OCI-LY1 (cell line): ENCODE results near the gene TAS2R13.

Experiments used
- H2AFZ ChIP-seq: fragments of 200-600 bp; sonication (generic), shearing (Covaris generic); 2 replicates; pipeline ENCODE4 v1.6.0; 2014; ENCODE audit warnings: antibody characterized with exemption, mild to moderate bottlenecking, low read length
- H3F3A ChIP-seq: fragments of 200-600 bp; sonication (generic), shearing (Covaris generic); 2 replicates; pipeline ENCODE4 v1.6.0; 2014; ENCODE audit warnings: mild to moderate bottlenecking, antibody characterized with exemption, low read length, moderate library complexity; ENCODE audit not compliant: insufficient read depth
- H3K27ac ChIP-seq: fragments of 200-600 bp; sonication (generic); 2 replicates; pipeline ENCODE4 v1.5.1; 2014; ENCODE audit warnings: low read length, mixed run types, mild to moderate bottlenecking, low read depth; ENCODE audit not compliant: poor library complexity, severe bottlenecking
- H3K27me3 ChIP-seq: fragments of 200-600 bp; sonication (generic); 2 replicates; pipeline ENCODE4 v1.6.0; 2014; ENCODE audit warnings: antibody characterized with exemption, mild to moderate bottlenecking, low read length, moderate library complexity; ENCODE audit not compliant: insufficient read depth
- H3K36me3 ChIP-seq: fragments of 200-600 bp; sonication (generic); 2 replicates; pipeline ENCODE4 v1.6.1; 2014; ENCODE audit warnings: mild to moderate bottlenecking, antibody characterized with exemption, low read length, moderate library complexity, mixed read lengths; ENCODE audit not compliant: insufficient read depth
- H3K4me1 ChIP-seq: fragments of 200-600 bp; sonication (generic); 2 replicates; pipeline ENCODE4 v1.5.1; 2014; ENCODE audit warnings: mild to moderate bottlenecking, low read length, moderate library complexity; ENCODE audit not compliant: insufficient read depth, severe bottlenecking
- H3K4me2 ChIP-seq: fragments of 200-600 bp; sonication (generic), shearing (Covaris generic); 2 replicates; pipeline ENCODE4 v1.6.1; 2014; ENCODE audit warnings: low read length
- H3K4me3 ChIP-seq: fragments of 200-600 bp; sonication (generic); 2 replicates; pipeline ENCODE4 v1.5.1; 2014; ENCODE audit warnings: low read length, low read depth, mild to moderate bottlenecking, mixed read lengths; ENCODE audit not compliant: poor library complexity, severe bottlenecking
- H3K79me2 ChIP-seq: fragments of 200-600 bp; shearing (Covaris generic); 2 replicates; pipeline ENCODE4 v1.6.1; 2016; ENCODE audit warnings: mixed run types, low read length, mixed read lengths; ENCODE audit not compliant: insufficient read depth
- H3K9ac ChIP-seq: fragments of 200-600 bp; sonication (generic), shearing (Covaris generic); 2 replicates; pipeline ENCODE4 v1.6.1; 2014; ENCODE audit warnings: mild to moderate bottlenecking, low read length, mixed read lengths
- H3K9me2 ChIP-seq: fragments of 200-600 bp; sonication (generic), shearing (Covaris generic); 2 replicates; pipeline ENCODE4 v1.6.1; 2014; ENCODE audit warnings: low read depth, mild to moderate bottlenecking, low read length, mixed read lengths
- H3K9me3 ChIP-seq: fragments of 200-600 bp; shearing (Covaris generic); 2 replicates; pipeline ENCODE4 v1.6.1; 2014; ENCODE audit warnings: low read length, mixed read lengths
- H4K20me1 ChIP-seq: fragments of 200-600 bp; sonication (generic), shearing (Covaris generic); 2 replicates; pipeline ENCODE4 v1.6.0; 2016; ENCODE audit warnings: mild to moderate bottlenecking, low read length; ENCODE audit not compliant: insufficient read depth
- EZH2 ChIP-seq: fragments of 200-600 bp; sonication (generic), shearing (Covaris generic); IDR thresholded peaks from 2 replicates; pipeline ENCODE4 v1.8.0; 2017; ENCODE audit warnings: borderline replicate concordance, mixed run types, mild to moderate bottlenecking, antibody characterized with exemption, low read length, moderate library complexity, mixed read lengths
- TF ChIP-seq, protein P1 (sequence below): fragments of 200-600 bp; sonication (generic), shearing (Covaris generic); IDR thresholded peaks from 2 replicates; pipeline ENCODE4 v1.5.1; 2017; ENCODE audit warnings: mild to moderate bottlenecking, antibody characterized with exemption, low read length, moderate library complexity, mixed read lengths

TAS2R13 gene

GRCh38 chr12:10896854-10897253, 12.5 kb downstream of the TAS2R13 start:
- Histone ChIP-seq H3F3A (no peaks in the 10 kb centered on the region), H3K9me2 (no peaks in the 10 kb centered on the region), H2AFZ (no peak overlapping the region), H3K4me1 (no peaks in the 10 kb centered on the region), H4K20me1 (no peaks in the 10 kb centered on the region), H3K4me2 (no peak overlapping the region), H3K27me3 (no peaks in the 10 kb centered on the region), H3K9ac (no peak overlapping the region), H3K79me2 (no peaks in the 10 kb centered on the region), H3K4me3 (no peak overlapping the region), H3K9me3 (no peaks in the 10 kb centered on the region), H3K27ac (no peak overlapping the region), H3K36me3 (no peaks in the 10 kb centered on the region)
- TF ChIP-seq, protein P1, sequence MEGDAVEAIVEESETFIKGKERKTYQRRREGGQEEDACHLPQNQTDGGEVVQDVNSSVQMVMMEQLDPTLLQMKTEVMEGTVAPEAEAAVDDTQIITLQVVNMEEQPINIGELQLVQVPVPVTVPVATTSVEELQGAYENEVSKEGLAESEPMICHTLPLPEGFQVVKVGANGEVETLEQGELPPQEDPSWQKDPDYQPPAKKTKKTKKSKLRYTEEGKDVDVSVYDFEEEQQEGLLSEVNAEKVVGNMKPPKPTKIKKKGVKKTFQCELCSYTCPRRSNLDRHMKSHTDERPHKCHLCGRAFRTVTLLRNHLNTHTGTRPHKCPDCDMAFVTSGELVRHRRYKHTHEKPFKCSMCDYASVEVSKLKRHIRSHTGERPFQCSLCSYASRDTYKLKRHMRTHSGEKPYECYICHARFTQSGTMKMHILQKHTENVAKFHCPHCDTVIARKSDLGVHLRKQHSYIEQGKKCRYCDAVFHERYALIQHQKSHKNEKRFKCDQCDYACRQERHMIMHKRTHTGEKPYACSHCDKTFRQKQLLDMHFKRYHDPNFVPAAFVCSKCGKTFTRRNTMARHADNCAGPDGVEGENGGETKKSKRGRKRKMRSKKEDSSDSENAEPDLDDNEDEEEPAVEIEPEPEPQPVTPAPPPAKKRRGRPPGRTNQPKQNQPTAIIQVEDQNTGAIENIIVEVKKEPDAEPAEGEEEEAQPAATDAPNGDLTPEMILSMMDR: no peak
- no peak for TF ChIP-seq EZH2

- Histone ChIP-seq H3K4me2 (no peak overlapping the region), H3K36me3 (no peaks in the 10 kb centered on the region), H3K27me3 (no peaks in the 10 kb centered on the region), H3K79me2 (no peaks in the 10 kb centered on the region), H3K9ac (no peak overlapping the region), H3F3A (no peaks in the 10 kb centered on the region), H3K4me1 (no peaks in the 10 kb centered on the region), H3K9me2 (no peaks in the 10 kb centered on the region), H3K9me3 (no peaks in the 10 kb centered on the region), H2AFZ (no peak overlapping the region), H4K20me1 (no peaks in the 10 kb centered on the region), H3K27ac (no peak overlapping the region), H3K4me3 (no peak overlapping the region)
- TF ChIP-seq, protein P1: no peak
- TF ChIP-seq EZH2: no peak
Measured at GRCh38 chr12:10891937-10892336, 17.4 kb downstream of the TAS2R13 start.

DNA sequence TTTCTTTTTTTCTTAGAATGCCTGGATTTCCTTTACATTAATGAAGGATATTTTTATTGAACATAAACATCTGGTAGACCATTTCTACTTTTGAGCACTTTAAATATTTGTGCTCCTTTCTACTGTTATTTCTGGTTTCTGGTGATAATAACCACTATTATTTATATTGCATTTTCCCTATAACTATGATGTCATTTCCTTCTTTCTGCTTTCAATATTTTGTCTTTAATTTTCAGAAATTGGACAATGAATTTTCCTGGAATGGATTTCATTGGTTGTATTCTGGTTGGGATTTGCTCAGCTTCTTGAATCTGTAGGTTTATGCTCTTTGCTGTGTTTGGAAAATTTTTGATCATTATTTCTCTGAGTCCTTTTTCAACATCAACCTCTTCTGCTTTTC, 20.1 kb downstream of the TAS2R13 start:
- Histone ChIP-seq H3F3A (no peaks in the 10 kb centered on the region), H3K9me3 (no peaks in the 10 kb centered on the region), H4K20me1 (no peaks in the 10 kb centered on the region), H3K27me3 (no peaks in the 10 kb centered on the region), H3K4me3 (no peak overlapping the region), H3K79me2 (no peaks in the 10 kb centered on the region), H3K36me3 (no peaks in the 10 kb centered on the region), H3K9me2 (no peaks in the 10 kb centered on the region), H2AFZ (no peak overlapping the region), H3K9ac (no peak overlapping the region), H3K4me1 (no peaks in the 10 kb centered on the region), H3K4me2 (no peak overlapping the region), H3K27ac (no peak overlapping the region)
- TF ChIP-seq EZH2: no peak
- TF ChIP-seq, protein P1: no peak
